Measurements from ENCODE around the gene PDCD2L. TPM values are rescaled to one million over a fixed set of nuclear protein-coding genes. Genes with fewer than 3 reads are reported as not detected.

PDCD2L gene
- total RNA-seq, 6 experiments from 2014 or later: 8.8 to 13.3 (median 12.0) TPM

- no peaks in the 10 kb centered on the region for H3K9me3 Mint-ChIP-seq
- H3K27me3 Mint-ChIP-seq (ENCODE audit: insufficient read depth): no peaks in the 10 kb centered on the region
- DNase-seq: no peak
- H3K4me3 Mint-ChIP-seq: no peak overlapping the region
- no peak for TF ChIP-seq CTCF (IDR thresholded peaks at IDR 0.05)
- H3K27ac Mint-ChIP-seq: no peak overlapping the region
- H3K36me3 Mint-ChIP-seq (ENCODE audit: low read depth): peaks cover 31% of the 10 kb centered on the region
- no peaks in the 10 kb centered on the region for H3K4me1 Mint-ChIP-seq (ENCODE audit: low read depth)
Observed at GRCh38 chr19:34380639-34381241, 23.5 kb upstream of the PDCD2L start.

- no peaks in the 10 kb centered on the region for H3K4me1 Mint-ChIP-seq (ENCODE audit: low read depth)
- H3K9me3 Mint-ChIP-seq: no peaks in the 10 kb centered on the region
- TF ChIP-seq CTCF (IDR thresholded peaks at IDR 0.05): no peak
- no peaks in the 10 kb centered on the region; the same call in 1 of the 2 replicates for H3K27me3 Mint-ChIP-seq (ENCODE audit: insufficient read depth)
- no peak overlapping the region for H3K27ac Mint-ChIP-seq
- H3K36me3 Mint-ChIP-seq (ENCODE audit: low read depth): peaks cover 32% of the 10 kb centered on the region
- H3K4me3 Mint-ChIP-seq: no peak overlapping the region
- DNase-seq: no peak
Observed at GRCh38 chr19:34381399-34382251, 22.6 kb upstream of the PDCD2L start.

GRCh38 chr19:34382471-34382870, 21.7 kb upstream of the PDCD2L start:
- Mint-ChIP-seq H3K27me3 (ENCODE audit: insufficient read depth) (no peaks in the 10 kb centered on the region; the same call in 1 of the 2 replicates), H3K27ac (no peak overlapping the region), H3K4me1 (ENCODE audit: low read depth) (no peaks in the 10 kb centered on the region), H3K9me3 (no peaks in the 10 kb centered on the region), H3K4me3 (no peak overlapping the region), H3K36me3 (ENCODE audit: low read depth) (peaks cover 32% of the 10 kb centered on the region)
- DNase-seq: no peak
- no peak for TF ChIP-seq CTCF (IDR thresholded peaks at IDR 0.05)

GRCh38 chr19:34383599-34383998, 20.6 kb upstream of the PDCD2L start:
- peaks cover 32% of the 10 kb centered on the region for H3K36me3 Mint-ChIP-seq (ENCODE audit: low read depth)
- DNase-seq: no peak
- no peaks in the 10 kb centered on the region; the same call in 1 of the 2 replicates for H3K27me3 Mint-ChIP-seq (ENCODE audit: insufficient read depth)

More at GRCh38 chr19:34383599-34383998, 20.6 kb upstream of the PDCD2L start:
- Mint-ChIP-seq H3K4me1 (ENCODE audit: low read depth) (no peaks in the 10 kb centered on the region), H3K9me3 (no peaks in the 10 kb centered on the region), H3K27ac (no peak overlapping the region), H3K4me3 (no peak overlapping the region)
- no peak for TF ChIP-seq CTCF (IDR thresholded peaks at IDR 0.05)
